ENCODE results near the gene PCSK6.

GRCh38 chr15:101318147-101318819 lies 171.2 kb downstream of the PCSK6 start:
- TF ChIP-seq CTCF (IDR thresholded peaks at IDR 0.05) = no peak
- TF ChIP-seq ZBTB21 (CRISPR knock-in tag; IDR thresholded peaks at IDR 0.05; ENCODE audit: borderline replicate concordance) = no peak
- TF ChIP-seq MAX (CRISPR knock-in tag; IDR thresholded peaks at IDR 0.05) = no peak
- no peak for TF ChIP-seq HMGXB4 (CRISPR knock-in tag; IDR thresholded peaks at IDR 0.05)
